Measurements from ENCODE around the gene NUDT1.
"Not testable (repeated sequence)": the region's sequence is repeated elsewhere in the genome, so short reads cannot be mapped to it uniquely, and the experiment has no call there.

Gene NUDT1

DNA sequence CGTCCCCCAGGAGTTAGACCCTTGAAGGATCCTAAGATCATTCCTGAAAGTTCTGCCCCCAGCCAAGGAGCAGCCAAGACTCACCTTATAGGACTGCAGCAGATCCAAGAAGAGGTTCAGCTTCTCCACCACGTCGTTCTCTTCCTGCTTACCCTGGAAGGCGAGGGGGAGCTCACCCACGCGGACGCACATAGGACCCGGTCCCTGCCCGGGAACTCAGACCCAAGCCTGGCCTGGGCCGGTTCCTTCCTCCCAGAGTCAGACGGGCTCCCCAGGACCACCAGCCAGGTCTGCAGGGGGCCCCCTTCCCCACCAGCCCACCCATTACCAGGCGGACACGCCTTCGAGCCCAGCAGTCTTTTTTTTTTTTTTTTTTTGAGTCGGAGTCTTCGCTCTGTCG, 15.6 kb downstream of the NUDT1 start:
- Mint-ChIP-seq H3K36me3 (ENCODE audit: insufficient read depth) (peaks cover 4% of the 10 kb centered on the region), H3K9me3 (no peaks in the 10 kb centered on the region), H3K27me3 (no peaks in the 10 kb centered on the region), H3K4me3 (no peak overlapping the region), H3K4me1 (peaks cover 18% of the 10 kb centered on the region), H3K27ac (ENCODE audit: low read depth) (no peak overlapping the region)
- DNase-seq (ENCODE audit: low spot score in 2 of 2) = no peak
- no peak for ATAC-seq (replicated peaks; ENCODE audit: extremely low read depth, poor library complexity, severe bottlenecking)

DNA sequence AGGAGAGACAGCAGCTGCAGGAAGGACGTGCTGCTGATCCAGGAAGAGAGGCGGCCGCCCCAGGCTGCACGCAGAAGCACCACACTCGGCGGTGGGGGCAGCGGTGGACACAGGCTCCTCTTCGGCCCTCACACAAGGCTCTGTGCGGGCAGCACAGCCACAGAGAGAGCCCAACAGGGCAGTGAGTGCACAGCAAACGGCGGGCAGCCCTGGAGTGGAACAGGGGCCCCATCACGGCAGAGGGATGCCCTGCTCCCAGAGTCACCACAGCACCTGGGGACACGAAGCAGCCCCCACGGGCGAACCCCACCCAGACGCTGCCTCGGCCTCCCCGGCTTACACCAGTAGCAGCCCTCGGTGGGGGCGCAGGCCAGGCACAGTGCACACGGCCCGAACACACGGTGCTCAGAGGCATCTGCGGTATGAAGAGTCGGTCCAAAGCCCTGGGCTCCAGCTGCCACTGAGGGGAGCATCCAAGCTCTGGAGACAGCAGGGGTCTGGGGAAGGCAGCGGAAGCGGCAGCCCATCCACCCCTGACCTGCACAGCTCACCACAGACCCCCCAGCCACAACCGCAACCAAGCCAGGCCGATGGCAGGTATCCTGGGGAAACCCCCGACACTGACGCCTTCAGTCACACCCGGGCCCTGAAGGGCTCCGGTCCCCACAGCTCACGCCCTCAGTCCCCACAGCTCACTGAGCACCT, 16.8 kb downstream of the NUDT1 start:
- Mint-ChIP-seq H3K4me1 (peaks cover 14% of the 10 kb centered on the region), H3K27me3 (no peaks in the 10 kb centered on the region), H3K4me3 (peak overlapping the region; percentile 40), H3K9me3 (no peaks in the 10 kb centered on the region), H3K36me3 (ENCODE audit: insufficient read depth) (peaks cover 4% of the 10 kb centered on the region), H3K27ac (ENCODE audit: low read depth) (peak overlapping the region; percentile 55)
- ATAC-seq (replicated peaks; ENCODE audit: extremely low read depth, poor library complexity, severe bottlenecking) = peak; percentile 71
- peak in 1 of 2 donors; percentile 29 for DNase-seq (ENCODE audit: low spot score in 2 of 2)

DNA sequence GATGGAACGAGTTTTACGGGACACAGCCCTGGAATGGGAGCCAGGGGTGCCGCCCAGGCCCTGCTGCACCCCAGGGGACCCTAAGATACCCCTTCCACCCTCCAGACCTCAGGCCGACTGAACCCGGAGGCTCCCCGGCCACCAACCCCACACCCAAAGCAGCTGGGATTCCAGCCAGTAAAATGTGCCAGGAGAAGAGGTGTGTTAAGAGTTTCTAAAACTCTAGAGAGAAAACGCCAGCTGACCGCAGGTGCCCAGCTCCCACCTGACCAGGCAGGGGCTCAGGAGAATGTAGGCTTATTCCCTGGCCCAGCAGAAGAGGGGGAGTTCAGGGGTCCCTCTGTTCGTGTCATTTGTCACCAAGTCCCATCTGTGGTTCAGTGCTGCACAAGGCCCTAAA, 17.5 kb downstream of the NUDT1 start:
- Mint-ChIP-seq H3K4me3 (peak overlapping the region; percentile 40), H3K36me3 (ENCODE audit: insufficient read depth) (peaks cover 4% of the 10 kb centered on the region), H3K27ac (ENCODE audit: low read depth) (peak overlapping the region; percentile 55), H3K27me3 (no peaks in the 10 kb centered on the region), H3K9me3 (no peaks in the 10 kb centered on the region), H3K4me1 (peaks cover 14% of the 10 kb centered on the region)
- ATAC-seq (replicated peaks; ENCODE audit: extremely low read depth, poor library complexity, severe bottlenecking) (no peak), DNase-seq (ENCODE audit: low spot score in 2 of 2) (no peak)

DNA sequence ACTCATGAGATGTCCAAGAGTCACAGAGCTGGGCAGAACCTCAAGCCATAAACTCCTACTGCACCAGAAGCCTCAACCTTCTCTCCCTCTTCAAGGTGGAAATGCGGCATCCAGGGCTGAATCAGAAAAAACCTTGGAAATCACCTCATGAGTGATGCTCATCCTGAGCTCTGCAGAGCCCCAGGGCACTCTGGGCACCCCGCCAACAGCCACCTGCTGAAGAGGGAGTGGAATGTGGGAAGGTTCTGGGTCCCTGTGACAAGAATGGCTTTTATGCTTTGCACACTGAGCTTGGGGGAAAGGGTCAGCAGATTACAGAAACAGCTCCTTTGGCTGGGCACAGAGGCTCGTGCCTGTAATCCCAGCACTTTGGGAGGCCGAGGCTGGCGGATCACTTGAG, 18.8 kb downstream of the NUDT1 start:
- H3K4me3 Mint-ChIP-seq = no peak overlapping the region
- ATAC-seq (replicated peaks; ENCODE audit: extremely low read depth, poor library complexity, severe bottlenecking) = no peak
- H3K27me3 Mint-ChIP-seq = no peaks in the 10 kb centered on the region
- H3K4me1 Mint-ChIP-seq = peaks cover 14% of the 10 kb centered on the region
- no peak overlapping the region for H3K27ac Mint-ChIP-seq (ENCODE audit: low read depth)
- DNase-seq (ENCODE audit: low spot score in 2 of 2) = no peak
- peaks cover 4% of the 10 kb centered on the region for H3K36me3 Mint-ChIP-seq (ENCODE audit: insufficient read depth)
- H3K9me3 Mint-ChIP-seq = no peaks in the 10 kb centered on the region

DNA sequence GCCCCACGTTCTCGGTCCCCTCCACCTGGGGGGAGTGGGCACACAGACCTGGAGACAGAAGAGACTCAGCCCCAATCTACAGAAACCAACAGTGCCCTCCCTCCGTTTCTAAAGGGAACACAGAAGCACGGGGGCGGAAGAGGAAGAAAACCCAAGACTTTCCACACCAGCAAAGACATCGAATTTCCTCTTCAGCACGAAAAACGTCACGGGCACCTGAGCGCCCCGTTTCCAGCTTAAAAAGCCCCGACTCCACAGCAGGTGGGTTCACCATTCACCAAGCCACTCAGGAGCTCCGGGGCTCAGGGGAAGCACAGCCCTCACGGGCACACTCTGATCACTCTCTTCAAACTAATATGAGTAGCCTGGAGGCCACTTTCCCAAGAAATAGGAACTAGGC, 19.6 kb downstream of the NUDT1 start:
- Mint-ChIP-seq H3K4me1 (peaks cover 14% of the 10 kb centered on the region), H3K9me3 (no peaks in the 10 kb centered on the region), H3K4me3 (no peak overlapping the region), H3K27me3 (no peaks in the 10 kb centered on the region), H3K27ac (ENCODE audit: low read depth) (peak overlapping the region; percentile 47), H3K36me3 (ENCODE audit: insufficient read depth) (peaks cover 4% of the 10 kb centered on the region)
- ATAC-seq (replicated peaks; ENCODE audit: extremely low read depth, poor library complexity, severe bottlenecking) (peak; percentile 19), DNase-seq (ENCODE audit: low spot score in 2 of 2) (no peak)

DNA sequence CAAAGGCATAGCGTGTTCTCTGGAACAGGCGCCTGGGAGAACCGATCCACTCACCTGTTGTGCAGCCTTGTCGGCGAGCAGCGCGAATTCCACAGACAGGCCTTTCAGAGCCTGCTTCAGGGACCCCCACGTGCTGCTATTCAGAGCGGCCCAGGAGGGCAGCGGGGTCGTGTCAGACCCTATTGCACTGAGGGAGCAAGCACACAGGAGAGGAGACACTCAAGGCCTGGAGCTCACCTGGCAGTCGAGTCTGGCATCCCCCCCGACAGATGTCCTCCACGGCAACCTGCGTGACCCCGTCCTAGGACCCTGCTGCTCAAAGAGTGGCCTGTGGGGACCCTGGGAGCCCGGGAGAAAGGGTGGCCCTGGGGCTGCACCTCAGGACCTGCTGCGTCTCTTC, 21.1 kb downstream of the NUDT1 start:
- peaks cover 14% of the 10 kb centered on the region for H3K4me1 Mint-ChIP-seq
- H3K27ac Mint-ChIP-seq (ENCODE audit: low read depth) = no peak overlapping the region
- no peak for ATAC-seq (replicated peaks; ENCODE audit: extremely low read depth, poor library complexity, severe bottlenecking)
- H3K4me3 Mint-ChIP-seq = no peak overlapping the region
- no peaks in the 10 kb centered on the region for H3K27me3 Mint-ChIP-seq
- no peak for DNase-seq (ENCODE audit: low spot score in 2 of 2)
- peaks cover 4% of the 10 kb centered on the region for H3K36me3 Mint-ChIP-seq (ENCODE audit: insufficient read depth)
- no peaks in the 10 kb centered on the region for H3K9me3 Mint-ChIP-seq

DNA sequence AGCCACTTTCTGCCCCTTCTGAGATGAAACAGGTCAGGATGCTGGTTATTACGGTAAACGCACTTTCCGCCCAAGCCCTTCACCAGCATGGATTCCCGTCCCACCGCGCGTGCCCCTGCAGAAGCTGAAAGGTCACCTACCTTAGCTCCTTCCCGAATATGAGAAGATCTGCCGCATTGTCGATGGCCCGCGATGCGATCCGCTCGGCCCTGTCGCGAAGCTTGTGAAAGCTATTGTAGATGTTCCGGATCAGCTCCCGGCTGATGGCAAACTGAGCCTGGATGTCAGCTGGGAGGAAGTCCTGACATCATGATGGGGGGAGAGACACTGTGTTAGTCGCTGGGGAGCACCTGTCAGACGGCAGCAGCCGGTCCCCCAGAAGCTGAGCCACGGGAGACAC, 22.1 kb downstream of the NUDT1 start:
- H3K27ac Mint-ChIP-seq (ENCODE audit: low read depth) = no peak overlapping the region
- no peak for ATAC-seq (replicated peaks; ENCODE audit: extremely low read depth, poor library complexity, severe bottlenecking)

DNA sequence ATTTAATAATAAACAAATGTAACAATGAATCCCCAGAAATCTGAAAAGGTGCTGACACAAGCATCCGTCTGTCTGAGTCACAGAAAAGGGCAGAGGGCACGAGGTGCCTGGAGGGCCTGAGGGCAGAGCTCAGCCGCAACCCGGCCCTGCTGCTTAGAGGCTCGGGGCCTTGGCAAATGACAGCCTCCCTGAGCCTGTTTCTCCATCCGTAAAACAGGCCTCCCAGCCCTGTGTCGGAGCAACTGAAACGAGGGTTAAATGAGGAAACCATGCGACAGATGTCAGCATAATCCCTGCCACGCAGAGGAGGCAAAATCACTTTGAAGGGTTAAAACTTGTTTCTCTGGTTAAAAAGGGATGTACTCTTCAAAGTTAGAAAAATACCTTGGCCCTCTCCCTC, 24.9 kb downstream of the NUDT1 start:
- Mint-ChIP-seq H3K4me3 (no peak overlapping the region), H3K9me3 (no peaks in the 10 kb centered on the region)
- DNase-seq (ENCODE audit: low spot score in 2 of 2) = no peak

More for the DNA sequence above, 22.1 kb downstream of the NUDT1 start:
- H3K9me3 Mint-ChIP-seq = no peaks in the 10 kb centered on the region
- H3K27me3 Mint-ChIP-seq = no peaks in the 10 kb centered on the region
- peaks cover 9% of the 10 kb centered on the region for H3K4me1 Mint-ChIP-seq
- H3K4me3 Mint-ChIP-seq = no peak overlapping the region
- peaks cover 6% of the 10 kb centered on the region for H3K36me3 Mint-ChIP-seq (ENCODE audit: insufficient read depth)
- no peak for DNase-seq (ENCODE audit: low spot score in 2 of 2)

DNA sequence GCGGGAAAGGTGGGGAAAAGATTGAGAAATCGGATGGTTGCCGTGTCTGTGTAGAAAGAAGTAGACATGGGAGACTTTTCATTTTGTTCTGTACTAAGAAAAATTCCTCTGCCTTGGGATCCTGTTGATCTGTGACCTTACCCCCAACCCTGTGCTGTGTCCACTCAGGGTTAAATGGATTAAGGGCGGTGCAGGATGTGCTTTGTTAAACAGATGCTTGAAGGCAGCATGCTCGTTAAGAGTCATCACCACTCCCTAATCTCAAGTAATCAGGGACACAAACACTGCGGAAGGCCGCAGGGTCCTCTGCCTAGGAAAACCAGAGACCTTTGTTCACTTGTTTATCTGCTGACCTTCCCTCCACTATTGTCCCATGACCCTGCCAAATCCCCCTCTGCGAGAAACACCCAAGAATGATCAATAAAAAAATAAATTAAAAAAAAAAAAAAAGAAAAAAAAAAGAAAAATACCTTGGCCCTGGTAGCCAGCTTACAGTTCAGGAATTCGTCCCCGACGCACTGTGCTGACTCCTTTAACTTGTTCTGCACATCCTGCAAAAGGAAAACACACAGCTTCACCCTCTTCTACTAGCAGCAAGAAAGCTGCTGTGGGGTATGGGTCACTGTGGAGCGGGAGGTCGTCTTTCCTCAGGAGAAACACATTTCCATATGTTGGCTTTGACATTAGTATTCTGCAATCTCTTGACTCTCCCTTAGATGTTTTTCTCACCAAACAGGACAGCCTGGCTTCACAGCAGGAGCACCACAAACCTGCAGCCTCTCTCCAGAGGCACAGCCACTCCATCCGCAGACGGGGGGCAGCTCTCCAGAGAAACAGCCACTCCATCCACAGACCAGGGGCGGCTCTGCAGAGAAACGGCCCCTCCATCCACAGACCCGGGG, 27.3 kb downstream of the NUDT1 start:
- H3K4me3 Mint-ChIP-seq; H3K9me3 Mint-ChIP-seq; H3K27ac Mint-ChIP-seq (ENCODE audit: low read depth); ATAC-seq (replicated peaks; ENCODE audit: extremely low read depth, poor library complexity, severe bottlenecking); H3K36me3 Mint-ChIP-seq (ENCODE audit: insufficient read depth); DNase-seq (ENCODE audit: low spot score in 2 of 2); H3K4me1 Mint-ChIP-seq; H3K27me3 Mint-ChIP-seq: not testable (repeated sequence)

More for the DNA sequence above, 24.9 kb downstream of the NUDT1 start:
- peaks cover 4% of the 10 kb centered on the region for H3K36me3 Mint-ChIP-seq (ENCODE audit: insufficient read depth)
- H3K27me3 Mint-ChIP-seq = no peaks in the 10 kb centered on the region
- H3K4me1 Mint-ChIP-seq = no peaks in the 10 kb centered on the region
- H3K27ac Mint-ChIP-seq (ENCODE audit: low read depth) = no peak overlapping the region
- ATAC-seq (replicated peaks; ENCODE audit: extremely low read depth, poor library complexity, severe bottlenecking) = no peak

DNA sequence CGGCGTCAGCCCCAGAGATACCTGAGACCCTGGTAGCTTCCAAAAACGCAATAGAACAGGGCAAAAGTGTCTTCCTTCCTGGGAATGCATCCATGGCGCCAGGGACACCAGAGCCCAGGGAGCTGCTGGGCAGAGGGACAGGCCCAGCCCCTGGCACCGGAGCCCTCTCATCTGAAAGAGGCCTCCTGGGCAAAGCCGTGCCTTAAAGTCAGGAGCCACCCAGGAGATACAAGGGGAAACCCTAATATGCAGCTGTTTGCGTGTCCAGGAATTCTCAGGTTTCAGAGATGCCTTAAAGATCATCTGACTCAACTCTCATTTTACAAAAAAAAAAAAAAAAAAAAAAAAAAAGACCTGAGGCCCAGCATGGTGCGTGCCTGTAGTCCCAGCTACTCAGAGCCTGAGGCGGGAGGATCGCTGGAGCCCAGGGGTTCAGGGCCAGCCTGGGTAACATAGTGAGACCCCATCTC, 28.0 kb downstream of the NUDT1 start:
- no peak for ATAC-seq (replicated peaks; ENCODE audit: extremely low read depth, poor library complexity, severe bottlenecking)
- DNase-seq (ENCODE audit: low spot score in 2 of 2) = no peak
- Mint-ChIP-seq H3K4me1 (no peaks in the 10 kb centered on the region), H3K9me3 (no peaks in the 10 kb centered on the region), H3K27me3 (no peaks in the 10 kb centered on the region), H3K27ac (ENCODE audit: low read depth) (no peak overlapping the region), H3K4me3 (no peak overlapping the region), H3K36me3 (ENCODE audit: insufficient read depth) (peaks cover 7% of the 10 kb centered on the region)

DNA sequence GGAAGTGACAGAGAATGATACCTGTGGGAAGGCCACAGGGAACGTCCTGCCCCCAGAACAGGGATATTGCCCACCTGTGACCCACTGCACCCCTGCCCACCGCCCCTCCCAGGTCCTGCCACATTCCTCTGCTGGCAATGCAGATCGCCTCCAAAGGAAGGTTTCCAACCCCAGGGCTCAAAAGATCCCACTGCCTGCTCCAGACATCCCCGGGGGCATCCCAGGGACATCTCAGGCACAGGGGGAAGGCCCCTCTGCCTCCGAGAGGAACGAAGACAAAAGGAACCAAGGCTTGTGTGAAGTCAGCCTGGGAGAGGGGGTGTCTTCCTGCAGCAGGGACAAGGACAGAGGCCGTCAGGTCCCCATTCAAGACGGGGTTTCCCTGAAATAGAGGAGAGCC, 28.5 kb downstream of the NUDT1 start:
- Mint-ChIP-seq H3K4me1 (no peaks in the 10 kb centered on the region), H3K36me3 (ENCODE audit: insufficient read depth) (peaks cover 7% of the 10 kb centered on the region), H3K9me3 (no peaks in the 10 kb centered on the region), H3K27ac (ENCODE audit: low read depth) (no peak overlapping the region), H3K4me3 (no peak overlapping the region), H3K27me3 (no peaks in the 10 kb centered on the region)
- no peak for ATAC-seq (replicated peaks; ENCODE audit: extremely low read depth, poor library complexity, severe bottlenecking)
- DNase-seq (ENCODE audit: low spot score in 2 of 2) = no peak

DNA sequence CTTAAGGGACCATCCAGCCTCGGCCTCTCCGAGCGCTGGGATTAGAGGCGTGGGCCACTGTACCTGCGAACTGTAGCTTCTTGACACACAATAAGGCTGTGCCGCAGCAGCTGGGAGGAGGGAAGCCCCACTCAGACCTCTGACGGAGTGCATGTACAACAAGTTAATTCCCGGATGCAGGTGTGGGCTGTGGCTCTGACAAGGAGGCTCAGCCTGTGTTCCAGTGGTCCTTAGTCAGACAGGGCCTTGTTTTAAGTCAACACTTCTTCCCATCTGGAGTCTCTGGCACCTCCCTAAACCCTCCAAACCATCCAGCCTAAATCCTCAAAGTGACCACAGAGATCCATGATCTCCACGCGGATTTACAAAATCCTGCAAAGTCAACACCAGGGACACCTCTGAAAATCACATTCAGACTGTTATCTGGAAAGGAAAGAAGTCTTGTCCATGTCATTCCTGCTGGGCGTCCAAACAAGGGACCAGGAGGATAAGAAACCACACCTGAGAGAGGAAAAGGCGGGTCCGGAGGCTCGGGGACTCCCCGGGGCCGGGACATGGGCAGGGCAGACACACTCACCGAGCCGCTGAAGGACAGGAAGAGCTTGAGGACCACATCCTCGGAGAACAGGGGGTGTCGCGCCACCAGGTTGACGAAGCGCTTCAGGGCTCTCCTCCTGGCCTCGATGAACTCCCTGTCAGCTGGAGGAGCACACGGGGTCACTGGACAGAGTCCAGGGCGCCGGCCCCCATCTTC, 29.4 kb downstream of the NUDT1 start:
- DNase-seq (ENCODE audit: low spot score in 2 of 2) (no peak), ATAC-seq (replicated peaks; ENCODE audit: extremely low read depth, poor library complexity, severe bottlenecking) (no peak)
- no peaks in the 10 kb centered on the region for H3K4me1 Mint-ChIP-seq
- no peaks in the 10 kb centered on the region for H3K9me3 Mint-ChIP-seq
- H3K27ac Mint-ChIP-seq (ENCODE audit: low read depth) = no peak overlapping the region
- no peaks in the 10 kb centered on the region for H3K27me3 Mint-ChIP-seq
- H3K36me3 Mint-ChIP-seq (ENCODE audit: insufficient read depth) = peaks cover 7% of the 10 kb centered on the region
- no peak overlapping the region for H3K4me3 Mint-ChIP-seq
